Measurements from ENCODE around the gene INPP5D. TPM values are rescaled to one million over a fixed set of nuclear protein-coding genes. Genes with fewer than 3 reads are reported as not detected.

Gene INPP5D
- total RNA-seq, 1 experiment from 2014 or later, result 12.7 TPM

GRCh38 chr2:233161730-233162129, 101.6 kb downstream of the INPP5D start:
- no peak for DNase-seq
- H3K4me1 Mint-ChIP-seq, result peaks cover 6 to 13% of the 10 kb centered on the region in 2 experiments
- H3K4me3 Mint-ChIP-seq, result no peak overlapping the region
- Histone ChIP-seq H3K9ac (ENCODE audit: extremely low read depth, insufficient read length, low read length) (no peak overlapping the region), H3K79me2 (ENCODE audit: insufficient read depth, low read length) (no peaks in the 10 kb centered on the region), H4K8ac (replicated peaks; ENCODE audit: insufficient read length, low read depth, low read length) (no peak overlapping the region), H2AFZ (ENCODE audit: low read length) (no peak overlapping the region), H2BK20ac (ENCODE audit: low read depth, low read length, poor library complexity, severe bottlenecking) (no peak overlapping the region), H3K27me3 (ENCODE audit: insufficient read depth, low read length) (no peaks in the 10 kb centered on the region), H4K91ac (ENCODE audit: insufficient read length, low read depth, low read length) (no peak overlapping the region), H3K4me2 (ENCODE audit: insufficient read depth, insufficient read length, low read length) (no peak overlapping the region), H2BK5ac (ENCODE audit: insufficient read length, low read length) (no peak overlapping the region), H3K18ac (ENCODE audit: insufficient read length, low read depth, low read length) (no peak overlapping the region), H2BK15ac (ENCODE audit: low read depth, low read length) (no peak overlapping the region), H3K4me1 (ENCODE audit: insufficient read depth, low read length) (no peaks in the 10 kb centered on the region), H3T11ph (ENCODE audit: low read length) (no peak overlapping the region), H4K5ac (ENCODE audit: insufficient read length, low read depth, low read length) (no peak overlapping the region), H3K23ac (ENCODE audit: insufficient read length, low read depth, low read length) (no peak overlapping the region), H3K27ac (ENCODE audit: insufficient read length, low read depth, low read length) (no peak overlapping the region), H3K14ac (ENCODE audit: insufficient read depth, low read length) (no peak overlapping the region), H2BK120ac (ENCODE audit: low read depth, low read length, poor library complexity, severe bottlenecking) (no peak overlapping the region), H3K4ac (ENCODE audit: low read depth, low read length) (no peak overlapping the region), H2AK5ac (ENCODE audit: insufficient read length, low read length) (no peak overlapping the region), H3K56ac (ENCODE audit: insufficient read length, low read depth, low read length) (no peak overlapping the region), H2BK12ac (ENCODE audit: insufficient read length, low read depth, low read length) (no peak overlapping the region), H4K20me1 (ENCODE audit: control insufficient read depth, insufficient read depth, insufficient read length) (no peaks in the 10 kb centered on the region), H3K79me1 (ENCODE audit: insufficient read depth, low read depth, low read length, poor library complexity, severe bottlenecking) (no peaks in the 10 kb centered on the region), H3K9me3 (ENCODE audit: control insufficient read depth, low read depth, low read length) (no peaks in the 10 kb centered on the region), H3K23me2 (ENCODE audit: insufficient read length, low read depth, low read length, poor library complexity, severe bottlenecking) (no peaks in the 10 kb centered on the region)
- H3K27ac Mint-ChIP-seq, result no peak overlapping the region
- H3K36me3 Mint-ChIP-seq (ENCODE audit: insufficient read depth in 1 of 3, low read depth in 3 of 3), result peaks cover 0 to 41% (median 0%) of the 10 kb centered on the region in 3 experiments; a peak in 3 of 7 replicates
- TF ChIP-seq, protein P1, sequence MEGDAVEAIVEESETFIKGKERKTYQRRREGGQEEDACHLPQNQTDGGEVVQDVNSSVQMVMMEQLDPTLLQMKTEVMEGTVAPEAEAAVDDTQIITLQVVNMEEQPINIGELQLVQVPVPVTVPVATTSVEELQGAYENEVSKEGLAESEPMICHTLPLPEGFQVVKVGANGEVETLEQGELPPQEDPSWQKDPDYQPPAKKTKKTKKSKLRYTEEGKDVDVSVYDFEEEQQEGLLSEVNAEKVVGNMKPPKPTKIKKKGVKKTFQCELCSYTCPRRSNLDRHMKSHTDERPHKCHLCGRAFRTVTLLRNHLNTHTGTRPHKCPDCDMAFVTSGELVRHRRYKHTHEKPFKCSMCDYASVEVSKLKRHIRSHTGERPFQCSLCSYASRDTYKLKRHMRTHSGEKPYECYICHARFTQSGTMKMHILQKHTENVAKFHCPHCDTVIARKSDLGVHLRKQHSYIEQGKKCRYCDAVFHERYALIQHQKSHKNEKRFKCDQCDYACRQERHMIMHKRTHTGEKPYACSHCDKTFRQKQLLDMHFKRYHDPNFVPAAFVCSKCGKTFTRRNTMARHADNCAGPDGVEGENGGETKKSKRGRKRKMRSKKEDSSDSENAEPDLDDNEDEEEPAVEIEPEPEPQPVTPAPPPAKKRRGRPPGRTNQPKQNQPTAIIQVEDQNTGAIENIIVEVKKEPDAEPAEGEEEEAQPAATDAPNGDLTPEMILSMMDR (conservative IDR thresholded peaks at IDR 0.05), result no peak
- no peaks in the 10 kb centered on the region for H3K9me3 Mint-ChIP-seq
- no CpG with 5 or more reads among the region's 11 CpGs for WGBS (ENCODE audit: extremely low coverage, insufficient read length, low lambda C conversion rate)
- no peaks in the 10 kb centered on the region for H3K27me3 Mint-ChIP-seq (ENCODE audit: low read depth)
